Measurements from ENCODE around the gene GRK2. TPM values are rescaled to one million over a fixed set of nuclear protein-coding genes. Genes with fewer than 3 reads are reported as not detected.

Gene GRK2
- total and polyA plus RNA-seq, 9 of the 15 experiments (the other 6 are each of a cell fraction or from before 2014, with no cell fraction given): 0.24 to 95.8 (median 56.5) TPM

GRCh38 chr11:67312187-67313021 lies 46.1 kb downstream of the GRK2 start (continued):
- TF ChIP-seq ZBTB49 (CRISPR knock-in tag; IDR thresholded peaks at IDR 0.05; ENCODE audit: borderline replicate concordance) (no peak), ZNF347 (CRISPR knock-in tag; IDR thresholded peaks at IDR 0.05; ENCODE audit: low read depth) (no peak), NCOA4 (IDR thresholded peaks at IDR 0.05; ENCODE audit: partially characterized antibody) (no peak), NRF1 (conservative IDR thresholded peaks at IDR 0.05 in 1 of 2, IDR thresholded peaks at IDR 0.05 in 1 of 2) (peak; percentile 32 to 54; a peak in 3 of 4 replicates), ZBED1 (IDR thresholded peaks at IDR 0.05) (no peak), POLR3G (IDR thresholded peaks at IDR 0.05; ENCODE audit: extremely low read depth, insufficient read length, insufficient replicate concordance) (no peak), ZNF699 (CRISPR knock-in tag; IDR thresholded peaks at IDR 0.05; ENCODE audit: insufficient replicate concordance) (no peak), L3MBTL2 (IDR thresholded peaks at IDR 0.05) (peak; percentile 71; the same call in 1 of the 2 replicates), EP400 (IDR thresholded peaks at IDR 0.05) (peak; percentile 63), ATF2 (CRISPR knock-in tag; IDR thresholded peaks at IDR 0.05) (no peak), USF1 (CRISPR knock-in tag; IDR thresholded peaks at IDR 0.05) (peak; percentile 44; the same call in 1 of the 2 replicates), HDAC1 (IDR thresholded peaks at IDR 0.05) (peak in 1 of 2 experiments; percentile 55; a peak in 2 of 4 replicates), SMAD2 (IDR thresholded peaks at IDR 0.05; ENCODE audit: low read depth, low read length) (no peak), NCOA2 (IDR thresholded peaks at IDR 0.05; ENCODE audit: partially characterized antibody in 2 of 2) (no peak), E4F1 (CRISPR knock-in tag; IDR thresholded peaks at IDR 0.05; ENCODE audit: borderline replicate concordance) (no peak), CCNT2 (IDR thresholded peaks at IDR 0.05; ENCODE audit: borderline replicate concordance, extremely low read depth, insufficient read length, low read depth, low read length) (peak; percentile 27), NFIC (IDR thresholded peaks at IDR 0.05) (no peak), SRSF9 (IDR thresholded peaks at IDR 0.05; ENCODE audit: borderline replicate concordance, low read depth, low read length) (no peak), TOE1 (IDR thresholded peaks at IDR 0.05; ENCODE audit: borderline replicate concordance) (no peak; the same call in 1 of the 2 replicates), TOE1 (CRISPR knock-in tag; IDR thresholded peaks at IDR 0.05; ENCODE audit: borderline replicate concordance, low read depth) (no peak)

Measured in K562 (cell line).